C4-2B (cell line): ENCODE data around the gene VPS54.
"Not testable (repeated sequence)": the region's sequence is repeated elsewhere in the genome, so short reads cannot be mapped to it uniquely, and the experiment has no call there.

ENCODE experiments used
- ZFX ChIP-seq: fragments of 450-650 bp; IDR thresholded peaks from 2 replicates; pipeline ENCODE4 v1.6.1; 2017
- TF ChIP-seq, protein P1 (sequence below): fragments of 450-650 bp; conservative IDR thresholded peaks from 2 replicates; pipeline ENCODE4 v1.5.1; 2017; ENCODE audit warnings: mild to moderate bottlenecking

DNA sequence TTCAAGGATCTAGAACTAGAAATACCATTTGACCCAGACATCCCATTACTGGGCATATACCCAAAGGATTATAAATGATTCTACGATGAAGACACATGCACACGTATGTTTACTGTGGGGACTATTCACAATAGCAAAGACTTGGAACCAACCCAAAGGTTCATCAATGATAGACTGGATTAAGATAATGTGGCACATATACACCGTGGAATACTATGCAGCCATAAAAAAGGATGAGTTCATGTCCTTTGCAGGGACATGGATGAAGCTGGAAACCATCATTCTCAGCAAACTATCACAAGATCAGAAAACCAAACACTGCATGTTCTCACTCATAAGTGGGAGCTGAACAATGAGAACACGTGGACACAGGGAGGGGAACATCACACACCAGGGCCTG, 87.1 kb downstream of the VPS54 start:
- TF ChIP-seq, protein P1, sequence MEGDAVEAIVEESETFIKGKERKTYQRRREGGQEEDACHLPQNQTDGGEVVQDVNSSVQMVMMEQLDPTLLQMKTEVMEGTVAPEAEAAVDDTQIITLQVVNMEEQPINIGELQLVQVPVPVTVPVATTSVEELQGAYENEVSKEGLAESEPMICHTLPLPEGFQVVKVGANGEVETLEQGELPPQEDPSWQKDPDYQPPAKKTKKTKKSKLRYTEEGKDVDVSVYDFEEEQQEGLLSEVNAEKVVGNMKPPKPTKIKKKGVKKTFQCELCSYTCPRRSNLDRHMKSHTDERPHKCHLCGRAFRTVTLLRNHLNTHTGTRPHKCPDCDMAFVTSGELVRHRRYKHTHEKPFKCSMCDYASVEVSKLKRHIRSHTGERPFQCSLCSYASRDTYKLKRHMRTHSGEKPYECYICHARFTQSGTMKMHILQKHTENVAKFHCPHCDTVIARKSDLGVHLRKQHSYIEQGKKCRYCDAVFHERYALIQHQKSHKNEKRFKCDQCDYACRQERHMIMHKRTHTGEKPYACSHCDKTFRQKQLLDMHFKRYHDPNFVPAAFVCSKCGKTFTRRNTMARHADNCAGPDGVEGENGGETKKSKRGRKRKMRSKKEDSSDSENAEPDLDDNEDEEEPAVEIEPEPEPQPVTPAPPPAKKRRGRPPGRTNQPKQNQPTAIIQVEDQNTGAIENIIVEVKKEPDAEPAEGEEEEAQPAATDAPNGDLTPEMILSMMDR = not testable (repeated sequence)
- not testable (repeated sequence) for TF ChIP-seq ZFX
